WTC11 (cell line): ENCODE results near the gene KISS1R.

Experiments used
- ELF4 ChIP-seq: sonication (generic); formaldehyde crosslinking; IDR thresholded peaks from 2 replicates; pipeline ENCODE4 v1.8.1; 2022; ENCODE audit warnings: low read depth, mild to moderate bottlenecking, moderate library complexity, missing genetic modification reagents
- NR3C1 ChIP-seq: sonication (generic); formaldehyde crosslinking; conservative IDR thresholded peaks from 2 replicates; pipeline ENCODE4 v1.8.1; 2023; ENCODE audit warnings: low read depth, mild to moderate bottlenecking, missing genetic modification reagents
- RORB ChIP-seq: fragments of 250-450 bp; sonication (Bioruptor Pico); IDR thresholded peaks from 2 replicates; pipeline ENCODE4 v1.9.0; 2021; ENCODE audit warnings: mild to moderate bottlenecking
- TF ChIP-seq, protein P1 (sequence below): fragments of 200-600 bp; IDR thresholded peaks from 2 replicates; pipeline ENCODE4 v1.8.0; 2022; ENCODE audit warnings: antibody characterized with exemption
- TF ChIP-seq, protein P2 (sequence below): fragments of 250-450 bp; sonication (Bioruptor Pico); IDR thresholded peaks from 2 replicates; pipeline ENCODE4 v1.9.0; 2021; ENCODE audit warnings: mild to moderate bottlenecking, borderline replicate concordance
- TF ChIP-seq, protein P3 (sequence below): sonication (generic); formaldehyde crosslinking; IDR thresholded peaks from 2 replicates; pipeline ENCODE4 v1.8.0; 2022; ENCODE audit warnings: mild to moderate bottlenecking, missing genetic modification reagents

DNA sequence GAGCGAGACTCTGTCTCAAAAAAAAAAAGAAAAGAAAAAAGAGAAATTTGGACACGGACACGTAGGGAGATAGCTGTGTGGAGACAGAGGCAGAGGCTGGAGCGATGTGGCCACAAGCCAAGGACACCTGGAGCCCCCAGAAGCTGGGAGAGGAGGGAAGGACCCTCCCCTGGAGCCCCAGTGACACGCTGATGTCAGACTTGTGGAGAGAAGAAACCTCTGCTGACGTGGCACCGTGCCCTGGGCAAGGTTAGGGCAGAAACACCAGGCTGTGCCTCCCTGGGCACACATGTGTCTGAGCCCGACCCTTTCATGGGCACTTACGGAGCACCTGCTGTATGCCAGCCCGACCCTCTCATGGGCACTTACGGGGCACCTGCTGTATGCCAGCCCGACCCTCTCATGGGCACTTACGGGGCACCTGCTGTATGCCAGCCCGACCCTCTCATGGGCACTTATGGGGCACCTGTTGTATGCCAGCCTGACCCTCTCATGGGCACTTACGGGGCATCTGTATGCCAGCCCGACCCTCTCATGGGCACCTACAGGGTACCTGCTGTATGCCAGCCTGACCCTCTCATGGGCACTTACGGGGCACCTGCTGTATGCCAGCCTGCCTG lies 26.5 kb downstream of the KISS1R start:
- TF ChIP-seq, protein P1, sequence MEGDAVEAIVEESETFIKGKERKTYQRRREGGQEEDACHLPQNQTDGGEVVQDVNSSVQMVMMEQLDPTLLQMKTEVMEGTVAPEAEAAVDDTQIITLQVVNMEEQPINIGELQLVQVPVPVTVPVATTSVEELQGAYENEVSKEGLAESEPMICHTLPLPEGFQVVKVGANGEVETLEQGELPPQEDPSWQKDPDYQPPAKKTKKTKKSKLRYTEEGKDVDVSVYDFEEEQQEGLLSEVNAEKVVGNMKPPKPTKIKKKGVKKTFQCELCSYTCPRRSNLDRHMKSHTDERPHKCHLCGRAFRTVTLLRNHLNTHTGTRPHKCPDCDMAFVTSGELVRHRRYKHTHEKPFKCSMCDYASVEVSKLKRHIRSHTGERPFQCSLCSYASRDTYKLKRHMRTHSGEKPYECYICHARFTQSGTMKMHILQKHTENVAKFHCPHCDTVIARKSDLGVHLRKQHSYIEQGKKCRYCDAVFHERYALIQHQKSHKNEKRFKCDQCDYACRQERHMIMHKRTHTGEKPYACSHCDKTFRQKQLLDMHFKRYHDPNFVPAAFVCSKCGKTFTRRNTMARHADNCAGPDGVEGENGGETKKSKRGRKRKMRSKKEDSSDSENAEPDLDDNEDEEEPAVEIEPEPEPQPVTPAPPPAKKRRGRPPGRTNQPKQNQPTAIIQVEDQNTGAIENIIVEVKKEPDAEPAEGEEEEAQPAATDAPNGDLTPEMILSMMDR = no peak
- TF ChIP-seq, protein P2, sequence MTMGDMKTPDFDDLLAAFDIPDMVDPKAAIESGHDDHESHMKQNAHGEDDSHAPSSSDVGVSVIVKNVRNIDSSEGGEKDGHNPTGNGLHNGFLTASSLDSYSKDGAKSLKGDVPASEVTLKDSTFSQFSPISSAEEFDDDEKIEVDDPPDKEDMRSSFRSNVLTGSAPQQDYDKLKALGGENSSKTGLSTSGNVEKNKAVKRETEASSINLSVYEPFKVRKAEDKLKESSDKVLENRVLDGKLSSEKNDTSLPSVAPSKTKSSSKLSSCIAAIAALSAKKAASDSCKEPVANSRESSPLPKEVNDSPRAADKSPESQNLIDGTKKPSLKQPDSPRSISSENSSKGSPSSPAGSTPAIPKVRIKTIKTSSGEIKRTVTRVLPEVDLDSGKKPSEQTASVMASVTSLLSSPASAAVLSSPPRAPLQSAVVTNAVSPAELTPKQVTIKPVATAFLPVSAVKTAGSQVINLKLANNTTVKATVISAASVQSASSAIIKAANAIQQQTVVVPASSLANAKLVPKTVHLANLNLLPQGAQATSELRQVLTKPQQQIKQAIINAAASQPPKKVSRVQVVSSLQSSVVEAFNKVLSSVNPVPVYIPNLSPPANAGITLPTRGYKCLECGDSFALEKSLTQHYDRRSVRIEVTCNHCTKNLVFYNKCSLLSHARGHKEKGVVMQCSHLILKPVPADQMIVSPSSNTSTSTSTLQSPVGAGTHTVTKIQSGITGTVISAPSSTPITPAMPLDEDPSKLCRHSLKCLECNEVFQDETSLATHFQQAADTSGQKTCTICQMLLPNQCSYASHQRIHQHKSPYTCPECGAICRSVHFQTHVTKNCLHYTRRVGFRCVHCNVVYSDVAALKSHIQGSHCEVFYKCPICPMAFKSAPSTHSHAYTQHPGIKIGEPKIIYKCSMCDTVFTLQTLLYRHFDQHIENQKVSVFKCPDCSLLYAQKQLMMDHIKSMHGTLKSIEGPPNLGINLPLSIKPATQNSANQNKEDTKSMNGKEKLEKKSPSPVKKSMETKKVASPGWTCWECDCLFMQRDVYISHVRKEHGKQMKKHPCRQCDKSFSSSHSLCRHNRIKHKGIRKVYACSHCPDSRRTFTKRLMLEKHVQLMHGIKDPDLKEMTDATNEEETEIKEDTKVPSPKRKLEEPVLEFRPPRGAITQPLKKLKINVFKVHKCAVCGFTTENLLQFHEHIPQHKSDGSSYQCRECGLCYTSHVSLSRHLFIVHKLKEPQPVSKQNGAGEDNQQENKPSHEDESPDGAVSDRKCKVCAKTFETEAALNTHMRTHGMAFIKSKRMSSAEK (CRISPR knock-in tag) = no peak
- TF ChIP-seq, protein P3, sequence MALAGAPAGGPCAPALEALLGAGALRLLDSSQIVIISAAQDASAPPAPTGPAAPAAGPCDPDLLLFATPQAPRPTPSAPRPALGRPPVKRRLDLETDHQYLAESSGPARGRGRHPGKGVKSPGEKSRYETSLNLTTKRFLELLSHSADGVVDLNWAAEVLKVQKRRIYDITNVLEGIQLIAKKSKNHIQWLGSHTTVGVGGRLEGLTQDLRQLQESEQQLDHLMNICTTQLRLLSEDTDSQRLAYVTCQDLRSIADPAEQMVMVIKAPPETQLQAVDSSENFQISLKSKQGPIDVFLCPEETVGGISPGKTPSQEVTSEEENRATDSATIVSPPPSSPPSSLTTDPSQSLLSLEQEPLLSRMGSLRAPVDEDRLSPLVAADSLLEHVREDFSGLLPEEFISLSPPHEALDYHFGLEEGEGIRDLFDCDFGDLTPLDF = no peak
- TF ChIP-seq NR3C1 (CRISPR knock-in tag) = no peak
- TF ChIP-seq RORB (CRISPR knock-in tag) = no peak
- TF ChIP-seq ELF4 (CRISPR knock-in tag) = no peak
